Neural cell (in vitro differentiated cells): Measurements from ENCODE around the gene ARHGAP24. TPM values are rescaled to one million over a fixed set of nuclear protein-coding genes. Genes with fewer than 3 reads are reported as not detected.

Experiments
- H2AFZ ChIP-seq: fragments of 200-600, 300-800 bp; sonication (generic), shearing (Covaris generic); 2 replicates; pipeline ENCODE4 v1.6.0; 2014; ENCODE audit warnings: low read depth, mild to moderate bottlenecking, antibody characterized with exemption, low read length, moderate library complexity
- H3F3A ChIP-seq: fragments of 200-600 bp; shearing (Covaris generic); 2 replicates; pipeline ENCODE4 v1.6.1; 2016; ENCODE audit warnings: mild to moderate bottlenecking, moderate library complexity, mixed read lengths, antibody characterized with exemption, low read length; ENCODE audit not compliant: insufficient read depth, poor library complexity, severe bottlenecking
- H3K27ac ChIP-seq: fragments of 200-600, 300-800 bp; sonication (generic), shearing (Covaris generic); 2 replicates; pipeline ENCODE4 v1.5.1; 2014; ENCODE audit warnings: mild to moderate bottlenecking, low read length, moderate library complexity
- H3K27me3 ChIP-seq: fragments of 300-800, 200-600 bp; sonication (generic), shearing (Covaris generic); 2 replicates; pipeline ENCODE4 v1.6.0; 2014; ENCODE audit warnings: mild to moderate bottlenecking, low read depth, low read length, moderate library complexity; ENCODE audit not compliant: insufficient read depth
- H3K36me3 ChIP-seq: fragments of 300-800, 200-600 bp; sonication (generic), shearing (Covaris generic); 2 replicates; pipeline ENCODE4 v1.5.1; 2014; ENCODE audit warnings: mild to moderate bottlenecking, antibody characterized with exemption, low read length, moderate library complexity; ENCODE audit not compliant: insufficient read depth
- H3K4me2 ChIP-seq: fragments of 300-800, 200-600 bp; sonication (generic), shearing (Covaris generic); 2 replicates; pipeline ENCODE4 v1.6.0; 2014; ENCODE audit warnings: mild to moderate bottlenecking, low read length
- H3K4me3 ChIP-seq: fragments of 300-800, 200-600 bp; sonication (generic), shearing (Covaris generic); 2 replicates; pipeline ENCODE4 v1.5.1; 2014; ENCODE audit warnings: mild to moderate bottlenecking, low read length, moderate library complexity
- H3K79me2 ChIP-seq: fragments of 200-600 bp; shearing (Covaris generic); replicated peaks from 2 replicates; pipeline ENCODE4 v1.6.0; 2014; ENCODE audit warnings: mild to moderate bottlenecking, low read length, moderate library complexity; ENCODE audit not compliant: insufficient read depth
- H3K9ac ChIP-seq: fragments of 300-800, 200-600 bp; sonication (generic), shearing (Covaris generic); 2 replicates; pipeline ENCODE4 v1.6.1; 2016; ENCODE audit warnings: mild to moderate bottlenecking, low read length, mixed read lengths
- H3K9me2 ChIP-seq: fragments of 200-600 bp; shearing (Covaris generic); 2 replicates; pipeline ENCODE4 v1.6.1; 2016; ENCODE audit warnings: mild to moderate bottlenecking, low read length, mixed read lengths; ENCODE audit not compliant: insufficient read depth
- H3K9me3 ChIP-seq: fragments of 200-600, 300-800 bp; sonication (generic), shearing (Covaris generic); 2 replicates; pipeline ENCODE4 v1.6.1; 2016; ENCODE audit warnings: mild to moderate bottlenecking, mixed run types, low read length, moderate library complexity, mixed read lengths
- H4K20me1 ChIP-seq: fragments of 200-600 bp; shearing (Covaris generic); 2 replicates; pipeline ENCODE4 v1.6.1; 2016; ENCODE audit warnings: mild to moderate bottlenecking, mixed run types; ENCODE audit not compliant: insufficient read depth
- EP300 ChIP-seq: fragments of 450-650 bp; conservative IDR thresholded peaks from 2 replicates; pipeline ENCODE4 v1.6.1; 2014; ENCODE audit warnings: antibody characterized with exemption, mild to moderate bottlenecking, moderate library complexity; ENCODE audit not compliant: poor library complexity, severe bottlenecking
- EZH2 ChIP-seq: fragments of 200-600, 300-800 bp; shearing (Covaris generic), sonication (generic); IDR thresholded peaks from 2 replicates; pipeline ENCODE4 v1.6.1; 2014; ENCODE audit warnings: antibody characterized with exemption, low read length, borderline replicate concordance, mild to moderate bottlenecking; ENCODE audit not compliant: insufficient read depth, poor library complexity, severe bottlenecking
- MXI1 ChIP-seq: fragments of 450-650 bp; conservative IDR thresholded peaks from 2 replicates; pipeline ENCODE4 v1.6.1; 2014; ENCODE audit warnings: antibody characterized with exemption, mild to moderate bottlenecking; ENCODE audit not compliant: poor library complexity, severe bottlenecking
- POLR2AphosphoS5 ChIP-seq: IDR thresholded peaks from 2 replicates; pipeline ENCODE4 v1.6.1; 2012
- SMC3 ChIP-seq: fragments of 450-650 bp; conservative IDR thresholded peaks from 2 replicates; pipeline ENCODE4 v1.6.1; 2014; ENCODE audit warnings: antibody characterized with exemption, mild to moderate bottlenecking, moderate library complexity; ENCODE audit not compliant: poor library complexity
- TAF1 ChIP-seq: IDR thresholded peaks from 2 replicates; pipeline ENCODE4 v1.6.1; 2012; ENCODE audit warnings: low read depth
- polyA plus RNA-seq: library from polyadenylated mRNA; depleted of rRNA; stranded (reverse); fragments of >200 nt; gene quantifications from 2 replicates; pipeline ENCODE4 v1.2.3, GENCODE V29; 2014
- TF ChIP-seq, protein P1 (sequence below): fragments of 450-650 bp; IDR thresholded peaks from 2 replicates; pipeline ENCODE4 v1.5.1; 2014; ENCODE audit warnings: antibody characterized with exemption, mild to moderate bottlenecking, moderate library complexity; ENCODE audit not compliant: poor library complexity, severe bottlenecking
- TF ChIP-seq, protein P2 (sequence below): IDR thresholded peaks from 2 replicates; pipeline ENCODE4 v1.6.1; 2012; ENCODE audit warnings: borderline replicate concordance

ARHGAP24 gene
- polyA plus RNA-seq, 1 donor from 2014 or later, result 2.9 TPM

DNA sequence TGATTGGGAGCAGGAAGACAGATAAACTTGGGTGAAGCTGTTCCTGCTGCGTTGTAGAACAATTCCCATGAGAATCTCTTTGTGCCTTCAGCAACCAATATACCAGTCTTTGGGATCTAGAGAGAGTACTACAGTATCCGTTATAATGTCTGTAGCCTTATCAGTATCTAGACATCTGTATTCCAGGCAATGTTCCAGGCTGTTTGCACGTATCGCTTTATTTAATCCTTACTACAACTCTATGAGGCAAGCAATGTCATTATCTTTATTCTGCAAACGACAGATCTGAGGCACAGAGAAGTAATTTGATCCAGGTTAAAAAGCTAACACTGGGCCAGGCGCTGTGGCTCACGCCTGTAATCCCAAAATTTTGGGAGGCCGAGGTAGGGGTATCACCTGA, 251.6 kb downstream of the ARHGAP24 start:
- H3K9ac ChIP-seq, result no peak overlapping the region
- H2AFZ ChIP-seq, result no peak overlapping the region
- no peaks in the 10 kb centered on the region for H3F3A ChIP-seq
- no peak overlapping the region for H3K4me3 ChIP-seq
- H3K27ac ChIP-seq, result no peak overlapping the region
- no peaks in the 10 kb centered on the region for H3K79me2 ChIP-seq
- H4K20me1 ChIP-seq, result no peaks in the 10 kb centered on the region
- no peak overlapping the region for H3K4me2 ChIP-seq
- H3K27me3 ChIP-seq, result no peaks in the 10 kb centered on the region
- no peaks in the 10 kb centered on the region for H3K9me3 ChIP-seq
- no peak for TF ChIP-seq SMC3
- no peaks in the 10 kb centered on the region for H3K9me2 ChIP-seq
- H3K36me3 ChIP-seq, result no peaks in the 10 kb centered on the region

DNA sequence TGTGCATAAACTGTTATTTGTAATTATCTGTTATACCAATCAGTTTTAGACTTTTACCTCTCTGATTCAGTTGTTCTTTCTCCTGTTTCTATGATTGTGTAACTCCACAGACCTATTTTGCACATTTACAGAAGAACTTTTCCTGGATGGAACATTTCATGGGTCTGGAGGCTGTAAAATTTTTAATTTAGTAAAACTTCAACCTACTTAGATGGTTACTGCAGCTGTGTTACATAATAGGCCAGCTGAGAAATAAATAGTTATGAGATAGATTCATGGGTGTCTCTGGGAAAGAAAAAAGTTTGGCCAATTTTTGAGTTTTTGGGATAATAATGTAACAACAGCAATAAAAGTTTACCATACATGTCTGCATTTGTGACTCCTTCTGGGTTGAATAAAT, 253.5 kb downstream of the ARHGAP24 start:
- no peaks in the 10 kb centered on the region for H4K20me1 ChIP-seq
- H2AFZ ChIP-seq, result no peak overlapping the region
- no peak overlapping the region for H3K4me3 ChIP-seq
- H3K9me3 ChIP-seq, result no peaks in the 10 kb centered on the region
- H3K27ac ChIP-seq, result no peak overlapping the region
- no peaks in the 10 kb centered on the region for H3K36me3 ChIP-seq
- H3K79me2 ChIP-seq, result no peaks in the 10 kb centered on the region
- TF ChIP-seq, protein P1, sequence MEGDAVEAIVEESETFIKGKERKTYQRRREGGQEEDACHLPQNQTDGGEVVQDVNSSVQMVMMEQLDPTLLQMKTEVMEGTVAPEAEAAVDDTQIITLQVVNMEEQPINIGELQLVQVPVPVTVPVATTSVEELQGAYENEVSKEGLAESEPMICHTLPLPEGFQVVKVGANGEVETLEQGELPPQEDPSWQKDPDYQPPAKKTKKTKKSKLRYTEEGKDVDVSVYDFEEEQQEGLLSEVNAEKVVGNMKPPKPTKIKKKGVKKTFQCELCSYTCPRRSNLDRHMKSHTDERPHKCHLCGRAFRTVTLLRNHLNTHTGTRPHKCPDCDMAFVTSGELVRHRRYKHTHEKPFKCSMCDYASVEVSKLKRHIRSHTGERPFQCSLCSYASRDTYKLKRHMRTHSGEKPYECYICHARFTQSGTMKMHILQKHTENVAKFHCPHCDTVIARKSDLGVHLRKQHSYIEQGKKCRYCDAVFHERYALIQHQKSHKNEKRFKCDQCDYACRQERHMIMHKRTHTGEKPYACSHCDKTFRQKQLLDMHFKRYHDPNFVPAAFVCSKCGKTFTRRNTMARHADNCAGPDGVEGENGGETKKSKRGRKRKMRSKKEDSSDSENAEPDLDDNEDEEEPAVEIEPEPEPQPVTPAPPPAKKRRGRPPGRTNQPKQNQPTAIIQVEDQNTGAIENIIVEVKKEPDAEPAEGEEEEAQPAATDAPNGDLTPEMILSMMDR, result no peak
- TF ChIP-seq TAF1 (no peak), EP300 (no peak), POLR2AphosphoS5 (no peak), SMC3 (no peak), EZH2 (no peak), MXI1 (no peak)
- TF ChIP-seq, protein P2, sequence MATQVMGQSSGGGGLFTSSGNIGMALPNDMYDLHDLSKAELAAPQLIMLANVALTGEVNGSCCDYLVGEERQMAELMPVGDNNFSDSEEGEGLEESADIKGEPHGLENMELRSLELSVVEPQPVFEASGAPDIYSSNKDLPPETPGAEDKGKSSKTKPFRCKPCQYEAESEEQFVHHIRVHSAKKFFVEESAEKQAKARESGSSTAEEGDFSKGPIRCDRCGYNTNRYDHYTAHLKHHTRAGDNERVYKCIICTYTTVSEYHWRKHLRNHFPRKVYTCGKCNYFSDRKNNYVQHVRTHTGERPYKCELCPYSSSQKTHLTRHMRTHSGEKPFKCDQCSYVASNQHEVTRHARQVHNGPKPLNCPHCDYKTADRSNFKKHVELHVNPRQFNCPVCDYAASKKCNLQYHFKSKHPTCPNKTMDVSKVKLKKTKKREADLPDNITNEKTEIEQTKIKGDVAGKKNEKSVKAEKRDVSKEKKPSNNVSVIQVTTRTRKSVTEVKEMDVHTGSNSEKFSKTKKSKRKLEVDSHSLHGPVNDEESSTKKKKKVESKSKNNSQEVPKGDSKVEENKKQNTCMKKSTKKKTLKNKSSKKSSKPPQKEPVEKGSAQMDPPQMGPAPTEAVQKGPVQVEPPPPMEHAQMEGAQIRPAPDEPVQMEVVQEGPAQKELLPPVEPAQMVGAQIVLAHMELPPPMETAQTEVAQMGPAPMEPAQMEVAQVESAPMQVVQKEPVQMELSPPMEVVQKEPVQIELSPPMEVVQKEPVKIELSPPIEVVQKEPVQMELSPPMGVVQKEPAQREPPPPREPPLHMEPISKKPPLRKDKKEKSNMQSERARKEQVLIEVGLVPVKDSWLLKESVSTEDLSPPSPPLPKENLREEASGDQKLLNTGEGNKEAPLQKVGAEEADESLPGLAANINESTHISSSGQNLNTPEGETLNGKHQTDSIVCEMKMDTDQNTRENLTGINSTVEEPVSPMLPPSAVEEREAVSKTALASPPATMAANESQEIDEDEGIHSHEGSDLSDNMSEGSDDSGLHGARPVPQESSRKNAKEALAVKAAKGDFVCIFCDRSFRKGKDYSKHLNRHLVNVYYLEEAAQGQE, result no peak
- no peaks in the 10 kb centered on the region for H3K27me3 ChIP-seq
- no peaks in the 10 kb centered on the region for H3K9me2 ChIP-seq
- no peak overlapping the region for H3K4me2 ChIP-seq
- no peak overlapping the region for H3K9ac ChIP-seq
- no peaks in the 10 kb centered on the region for H3F3A ChIP-seq

DNA sequence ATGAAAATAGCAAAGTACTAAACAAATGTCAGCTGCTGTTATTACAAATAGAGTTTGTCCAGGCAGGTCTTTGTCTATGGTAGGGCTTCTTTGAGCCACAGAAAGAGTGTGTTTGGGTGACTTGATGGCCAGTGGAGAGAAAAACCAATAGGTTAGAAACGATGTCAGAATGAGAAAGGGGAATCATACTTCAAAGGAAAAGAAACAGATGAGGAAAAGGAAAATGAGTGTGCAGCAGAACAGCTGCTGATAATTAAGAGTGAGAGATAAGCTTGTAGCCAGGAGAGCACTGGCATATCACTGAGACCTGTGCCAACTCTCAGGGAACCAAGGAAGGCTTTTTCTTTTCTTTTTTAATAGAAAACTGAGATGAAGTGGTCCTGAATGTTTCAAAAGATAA, 257.2 kb downstream of the ARHGAP24 start:
- H3K27ac ChIP-seq, result no peak overlapping the region
- H3K4me2 ChIP-seq, result no peak overlapping the region

More for the DNA sequence above, 257.2 kb downstream of the ARHGAP24 start:
- H2AFZ ChIP-seq, result no peak overlapping the region
- no peaks in the 10 kb centered on the region for H3K36me3 ChIP-seq
- no peaks in the 10 kb centered on the region for H3K79me2 ChIP-seq
- no peak overlapping the region for H3K9ac ChIP-seq
- H3K4me3 ChIP-seq, result no peak overlapping the region
- no peaks in the 10 kb centered on the region for H3F3A ChIP-seq
- no peaks in the 10 kb centered on the region for H3K9me3 ChIP-seq
- H3K9me2 ChIP-seq, result no peaks in the 10 kb centered on the region
- no peak for TF ChIP-seq SMC3
- TF ChIP-seq, protein P2, result no peak
- H3K27me3 ChIP-seq, result no peaks in the 10 kb centered on the region
- H4K20me1 ChIP-seq, result no peaks in the 10 kb centered on the region
